ENCODE measurements around the gene CGNL1.

CGNL1 gene

DNA sequence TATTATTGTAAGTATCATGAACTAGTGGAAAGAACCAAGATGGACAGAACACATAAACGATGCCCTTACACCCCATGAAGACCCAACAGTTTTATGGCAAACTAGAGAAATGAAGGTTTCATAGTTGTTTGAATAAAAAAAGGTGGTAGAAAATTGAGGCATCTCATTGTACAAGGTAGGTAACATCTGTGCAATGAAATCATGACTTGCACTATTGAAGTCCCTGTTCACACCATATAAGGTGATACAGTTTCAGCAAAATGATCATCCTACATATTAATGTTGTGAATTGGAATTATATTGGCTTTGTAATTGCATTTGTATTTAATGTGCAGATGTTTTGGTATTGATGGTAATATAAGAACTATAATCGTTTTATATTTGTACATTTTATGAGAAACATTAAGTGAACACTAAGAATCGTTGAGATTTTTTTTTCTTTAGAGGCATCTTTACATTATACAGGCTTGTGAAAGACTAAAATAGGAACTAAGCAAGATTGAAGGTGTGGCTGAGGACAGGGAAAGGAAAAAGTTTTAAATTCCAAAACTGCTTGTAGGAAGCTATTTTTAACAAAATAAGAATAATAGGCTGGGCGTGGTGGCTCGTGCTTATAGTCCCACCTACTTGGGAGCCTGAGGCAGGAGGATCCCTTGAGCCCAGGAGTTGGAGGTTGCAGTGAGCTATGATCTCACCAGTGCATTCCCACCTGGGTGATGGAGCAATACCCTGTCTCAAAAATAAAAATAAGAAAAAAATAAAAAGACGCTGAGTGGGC, 48.5 kb downstream of the CGNL1 start:
- DNase-seq: no peak

DNA sequence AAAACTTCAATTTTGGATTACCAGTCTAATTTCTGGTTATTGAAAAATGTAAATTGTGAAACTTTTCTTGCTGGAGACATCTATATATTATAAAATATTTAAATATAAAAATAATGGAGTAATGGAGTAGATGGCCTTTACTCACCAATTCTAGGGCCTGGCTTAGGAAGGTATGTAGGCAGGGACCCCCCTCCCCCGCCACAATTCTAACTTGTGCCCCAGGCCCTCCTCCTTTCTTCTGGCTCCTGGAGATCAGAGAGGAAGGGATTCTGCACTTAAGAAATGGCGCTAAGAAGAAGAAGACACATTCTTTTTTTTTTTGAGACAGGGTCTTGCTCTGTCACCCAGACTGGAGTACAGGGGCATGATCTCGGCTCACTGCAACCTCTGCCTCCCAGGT, 49.5 kb downstream of the CGNL1 start:
- DNase-seq: no peak

DNA sequence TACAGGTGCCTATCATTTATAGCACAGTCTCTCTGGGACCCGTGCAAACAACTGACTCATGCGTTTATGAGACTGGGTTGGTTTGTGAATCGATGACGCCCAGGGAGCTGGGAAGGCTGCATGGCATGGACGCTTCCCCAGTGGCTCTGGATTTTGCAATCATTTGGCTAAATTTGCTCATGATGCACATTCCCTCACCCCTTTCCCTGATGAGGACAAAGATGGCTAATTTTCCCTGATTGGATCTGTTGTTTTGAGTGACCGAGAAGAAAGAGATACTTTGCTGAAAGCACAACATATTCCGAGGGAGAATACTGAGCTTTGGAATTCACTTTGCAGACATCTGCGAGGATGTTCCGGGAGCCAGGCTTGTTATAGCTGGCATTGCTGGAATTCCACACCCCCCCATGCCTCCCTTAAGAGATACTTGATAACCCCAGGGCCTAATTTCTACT, 51.1 kb downstream of the CGNL1 start:
- DNase-seq: no peak

DNA sequence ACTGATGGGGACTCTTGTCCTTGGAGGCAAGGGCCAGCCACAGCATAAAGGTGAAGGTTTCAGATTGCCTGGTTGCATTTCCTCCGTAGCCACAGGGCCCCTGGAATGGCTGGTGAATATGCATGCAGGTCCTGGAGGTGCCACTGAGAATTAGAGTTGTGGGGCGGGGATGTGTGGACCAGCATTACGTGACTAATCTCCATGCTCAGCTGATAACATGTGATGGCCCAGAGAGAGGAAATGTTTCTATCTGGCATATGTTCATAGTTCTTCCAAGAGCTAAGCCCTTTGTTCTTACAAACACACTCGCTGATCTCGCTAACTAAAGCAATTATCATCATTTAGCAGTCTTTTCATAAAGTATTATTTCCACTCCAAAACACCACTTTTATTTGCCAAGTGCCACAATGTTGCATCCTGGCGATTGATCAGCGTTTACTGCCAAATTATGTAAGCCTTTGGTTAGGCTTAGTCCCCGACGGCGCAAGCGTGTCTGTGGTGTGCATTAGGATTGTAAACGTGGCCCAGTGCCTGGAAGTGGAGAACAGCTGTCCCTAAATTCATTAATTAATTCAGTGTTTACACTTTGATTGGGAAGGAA, 55.9 kb downstream of the CGNL1 start:
- no peak for DNase-seq

- no peak for DNase-seq
Measured at GRCh38 chr15:57436166-57436565, 59.9 kb downstream of the CGNL1 start.

DNA sequence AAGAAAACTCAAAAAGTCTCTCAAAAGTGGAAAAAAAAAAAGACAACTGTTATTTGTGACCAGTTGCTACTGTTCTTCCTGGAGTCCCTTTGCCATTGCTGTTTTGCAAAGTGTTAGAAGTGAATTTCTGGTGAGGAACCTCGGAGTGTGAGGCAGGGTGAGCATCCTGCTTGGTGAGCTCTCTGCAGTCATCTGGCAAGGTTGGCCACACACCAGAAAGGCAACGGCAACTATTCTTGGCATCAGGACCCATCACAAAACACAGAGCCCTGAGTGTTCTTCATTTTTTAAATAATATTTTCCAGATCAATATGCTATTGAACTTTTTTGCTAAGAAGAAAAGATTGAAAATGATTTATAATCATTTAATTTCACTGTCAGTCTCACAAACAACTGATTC, 60.7 kb downstream of the CGNL1 start:
- DNase-seq: no peak

DNA sequence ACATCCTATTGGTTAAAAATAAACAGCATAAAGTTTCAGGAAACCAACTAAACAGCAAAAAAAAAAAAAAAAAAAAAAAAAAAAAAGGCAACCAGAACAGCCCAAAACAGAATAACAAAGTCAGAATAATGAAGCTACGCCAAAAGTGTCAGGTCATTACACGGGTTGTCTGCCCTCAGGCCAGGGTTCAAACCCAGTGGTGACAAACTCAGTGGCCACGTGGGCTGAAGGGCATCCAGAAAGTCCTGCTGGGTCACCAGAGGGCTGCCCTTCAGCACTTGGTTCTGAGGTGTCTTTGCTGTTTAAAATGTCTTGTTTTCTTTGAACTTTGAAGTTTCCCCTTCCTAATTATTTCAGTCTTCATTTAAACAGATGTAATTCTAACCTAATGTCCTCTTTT, 61.3 kb downstream of the CGNL1 start:
- DNase-seq: no peak

- DNase-seq: no peak
Measured at GRCh38 chr15:57438166-57438565, 61.9 kb downstream of the CGNL1 start.

GRCh38 chr15:57439128-57440027, 63.1 kb downstream of the CGNL1 start:
- no peak for DNase-seq

DNA sequence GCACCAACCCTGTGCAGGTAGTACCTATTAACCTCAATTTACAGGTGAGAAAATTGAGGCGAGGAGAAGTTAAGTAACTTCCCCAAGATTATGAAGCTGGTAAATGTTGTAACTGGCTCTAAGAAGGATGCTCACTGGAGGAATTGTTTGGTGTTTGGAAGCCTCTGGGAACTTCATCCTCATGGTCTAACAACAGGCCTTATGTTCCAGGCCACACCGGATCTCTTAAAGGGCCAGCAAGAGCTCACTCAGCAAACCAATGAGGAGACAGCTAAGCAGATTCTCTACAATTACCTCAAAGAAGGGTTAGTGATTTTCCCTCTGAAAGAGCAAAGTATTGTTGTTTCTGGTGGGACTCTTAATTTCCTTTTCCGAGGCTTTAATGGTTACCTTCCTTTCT, 63.9 kb downstream of the CGNL1 start:
- no peak for DNase-seq

GRCh38 chr15:57440799-57441198, 64.5 kb downstream of the CGNL1 start:
- DNase-seq: no peak

GRCh38 chr15:57442335-57442734, 66.0 kb downstream of the CGNL1 start:
- no peak for DNase-seq

- no peak for DNase-seq
Measured at GRCh38 chr15:57443486-57443885, 67.2 kb downstream of the CGNL1 start.

DNA sequence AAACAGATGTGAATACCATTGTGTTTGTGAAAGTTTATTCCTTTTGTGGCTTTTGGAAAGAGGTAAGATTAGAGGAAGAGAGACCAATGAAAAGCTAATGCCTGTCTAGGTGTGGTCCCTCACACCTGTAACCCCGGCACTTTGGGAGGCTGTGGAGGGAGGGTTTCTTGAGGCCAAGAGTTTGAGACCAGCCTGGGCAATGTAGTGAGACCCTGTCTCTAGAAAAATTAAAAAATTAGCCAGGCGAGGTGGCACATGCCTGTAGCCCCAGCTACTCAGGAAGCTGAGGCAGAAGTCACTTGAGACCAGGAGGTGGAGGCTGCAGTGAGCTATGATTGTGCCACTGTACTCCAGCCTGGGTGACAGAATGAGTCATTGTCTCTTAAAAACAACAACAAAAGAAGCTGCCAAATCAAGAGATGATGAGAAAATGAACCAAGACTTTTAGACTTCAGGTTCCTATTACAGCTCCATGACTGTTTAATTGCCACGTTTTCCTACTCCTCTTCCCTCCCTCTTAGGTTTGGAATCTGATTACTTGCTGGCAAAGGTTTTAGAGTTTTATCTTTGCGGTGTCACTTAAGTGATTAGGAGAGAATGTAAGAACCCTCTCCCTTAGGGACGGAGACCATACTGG, 68.7 kb downstream of the CGNL1 start:
- DNase-seq: no peak

- no peak for DNase-seq
Measured at GRCh38 chr15:57445872-57446271, 69.6 kb downstream of the CGNL1 start.

DNA sequence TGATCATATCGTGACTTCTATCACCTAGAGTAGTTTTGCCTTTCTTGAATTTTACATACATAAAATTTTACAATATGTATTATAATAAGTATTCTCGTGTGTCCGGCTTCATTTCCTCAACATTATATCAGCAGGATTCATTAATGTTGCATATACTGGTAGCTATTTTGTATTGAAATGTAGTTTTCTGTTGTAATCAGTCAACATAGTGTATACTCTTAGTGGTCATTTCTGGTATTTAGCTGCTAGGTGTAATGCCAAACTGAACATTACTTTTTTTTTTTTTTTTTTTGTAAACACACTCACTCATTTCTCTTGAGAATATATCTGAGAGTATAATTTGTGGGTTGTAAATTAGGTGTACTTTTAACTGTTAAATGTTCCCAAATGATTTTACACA, 70.1 kb downstream of the CGNL1 start:
- no peak for DNase-seq

DNA sequence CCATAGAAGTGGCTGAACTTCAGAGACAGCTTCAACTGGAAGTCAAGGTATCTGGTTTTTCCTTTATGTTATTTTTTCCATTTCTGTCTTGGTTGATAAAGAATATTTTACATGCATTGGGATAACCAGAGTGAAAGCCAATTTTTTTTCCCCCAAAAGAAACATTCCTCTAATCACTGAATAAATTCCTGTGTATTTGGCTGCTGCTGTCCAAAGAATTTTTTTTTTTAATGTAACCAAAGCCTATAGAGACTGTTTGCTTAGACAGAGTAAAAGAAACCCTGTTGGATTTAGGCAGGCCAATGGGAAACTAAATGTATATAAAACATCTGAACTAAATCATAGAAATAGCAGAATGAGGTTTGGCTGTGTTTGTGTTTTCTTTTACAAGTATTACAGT, 75.2 kb downstream of the CGNL1 start:
- no peak for DNase-seq

- no peak for DNase-seq
Measured at GRCh38 chr15:57452090-57452754, 75.9 kb downstream of the CGNL1 start.

DNA sequence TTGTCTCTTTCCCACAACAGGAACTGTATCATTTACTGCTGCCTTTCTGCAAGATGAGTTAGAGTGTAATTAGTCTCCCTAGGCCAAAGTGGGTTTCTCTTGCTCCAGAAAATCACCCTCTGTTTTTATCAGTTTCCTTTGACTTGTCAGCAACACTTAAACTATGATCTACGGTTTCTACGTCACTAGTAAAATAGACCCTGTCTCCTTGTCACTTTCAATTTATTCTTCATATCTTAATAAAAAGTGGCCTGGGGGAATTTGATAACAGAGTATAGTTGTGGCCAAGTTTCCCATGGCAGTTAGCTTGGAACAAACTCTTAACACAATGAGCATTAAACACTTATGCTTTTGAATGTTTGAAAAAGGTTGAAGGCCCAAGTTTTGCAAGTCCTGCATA, 79.6 kb downstream of the CGNL1 start:
- no peak for DNase-seq

GRCh38 chr15:57456559-57456958, 80.3 kb downstream of the CGNL1 start:
- DNase-seq: no peak

GRCh38 chr15:57457726-57458125, 81.4 kb downstream of the CGNL1 start:
- no peak for DNase-seq

- no peak for DNase-seq
Measured at GRCh38 chr15:57458356-57458781, 82.1 kb downstream of the CGNL1 start.
